ENCODE data around the gene ALPK3. TPM values are rescaled to one million over a fixed set of nuclear protein-coding genes. Genes with fewer than 3 reads are reported as not detected.

ALPK3 gene
- total RNA-seq, 4 donors from 2014 or later = 131 to 406 (median 305) TPM

DNA sequence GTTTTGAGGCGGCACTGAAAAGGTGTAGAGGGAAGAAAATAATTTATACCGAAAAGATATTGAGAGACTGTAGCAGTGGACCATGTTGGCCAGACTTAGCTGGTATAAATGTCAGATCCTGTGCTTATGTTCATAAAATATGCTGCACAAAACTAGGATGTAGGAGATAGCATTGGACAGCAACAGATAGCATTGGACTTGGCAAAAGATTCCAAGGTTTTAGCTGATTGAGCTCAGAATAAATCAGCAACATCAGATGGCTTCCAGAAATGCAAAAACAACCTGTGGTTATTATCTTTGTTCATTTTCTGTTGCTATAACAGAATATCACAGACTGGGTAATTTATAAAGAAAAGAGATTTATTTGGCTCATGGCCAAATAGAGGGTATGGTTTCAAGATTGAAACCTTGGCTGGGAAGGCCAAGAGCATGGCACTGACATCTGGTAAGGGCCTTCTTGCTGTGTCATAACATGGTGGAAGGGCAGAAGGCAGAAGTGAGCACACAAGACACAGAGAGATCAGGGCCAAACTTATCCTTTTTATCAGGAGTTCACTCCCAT is 102.0 kb downstream of the ALPK3 start:
- intact Hi-C loops (cut with DNase I; ENCODE audit: low total_unique reads) (no loop called here), in situ Hi-C loops (cut with MboI; ENCODE audit: low sequenced_read_pairs in 4 of 4) (no loop called here)
- peaks cover 17 to 25% of the 10 kb centered on the region in 2 donors for H3K4me1 ChIP-seq
- H3K9me3 ChIP-seq = no peaks in the 10 kb centered on the region
- DNase-seq (no peak), ATAC-seq (no peak)
- H3K27me3 ChIP-seq = no peaks in the 10 kb centered on the region
- no peak overlapping the region for H3K4me3 ChIP-seq
- no peaks in the 10 kb centered on the region for H3K36me3 ChIP-seq
- H3K27ac ChIP-seq = no peak overlapping the region
- TF ChIP-seq POLR2A (IDR thresholded peaks at IDR 0.05) = no peak
- TF ChIP-seq, protein P1, sequence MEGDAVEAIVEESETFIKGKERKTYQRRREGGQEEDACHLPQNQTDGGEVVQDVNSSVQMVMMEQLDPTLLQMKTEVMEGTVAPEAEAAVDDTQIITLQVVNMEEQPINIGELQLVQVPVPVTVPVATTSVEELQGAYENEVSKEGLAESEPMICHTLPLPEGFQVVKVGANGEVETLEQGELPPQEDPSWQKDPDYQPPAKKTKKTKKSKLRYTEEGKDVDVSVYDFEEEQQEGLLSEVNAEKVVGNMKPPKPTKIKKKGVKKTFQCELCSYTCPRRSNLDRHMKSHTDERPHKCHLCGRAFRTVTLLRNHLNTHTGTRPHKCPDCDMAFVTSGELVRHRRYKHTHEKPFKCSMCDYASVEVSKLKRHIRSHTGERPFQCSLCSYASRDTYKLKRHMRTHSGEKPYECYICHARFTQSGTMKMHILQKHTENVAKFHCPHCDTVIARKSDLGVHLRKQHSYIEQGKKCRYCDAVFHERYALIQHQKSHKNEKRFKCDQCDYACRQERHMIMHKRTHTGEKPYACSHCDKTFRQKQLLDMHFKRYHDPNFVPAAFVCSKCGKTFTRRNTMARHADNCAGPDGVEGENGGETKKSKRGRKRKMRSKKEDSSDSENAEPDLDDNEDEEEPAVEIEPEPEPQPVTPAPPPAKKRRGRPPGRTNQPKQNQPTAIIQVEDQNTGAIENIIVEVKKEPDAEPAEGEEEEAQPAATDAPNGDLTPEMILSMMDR (IDR thresholded peaks at IDR 0.05 in 4 of 5, conservative IDR thresholded peaks at IDR 0.05 in 1 of 5) = no peak

DNA sequence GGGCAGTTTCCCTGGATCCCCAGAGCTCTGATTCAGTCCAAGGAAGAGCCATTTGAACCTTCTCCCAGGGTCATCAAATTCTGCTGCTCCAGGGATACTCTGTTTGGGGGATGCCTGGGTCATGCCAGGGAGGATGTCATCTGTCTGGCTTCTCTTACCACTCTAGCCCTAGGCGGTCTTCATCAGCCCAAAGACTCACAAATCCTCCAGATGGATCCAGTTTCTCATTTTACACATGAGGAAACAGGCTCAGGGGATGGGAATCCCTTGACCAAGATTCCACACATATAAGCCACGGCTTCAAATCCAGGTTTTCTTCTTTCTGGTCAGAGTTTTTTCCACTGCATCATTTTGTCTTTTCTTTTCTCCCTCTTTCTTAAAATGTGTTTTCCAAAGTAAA is 104.0 kb downstream of the ALPK3 start:
- Histone ChIP-seq H3K27ac (no peak overlapping the region), H3K4me3 (no peak overlapping the region), H3K4me1 (peaks cover 16% of the 10 kb centered on the region in 2 donors), H3K9me3 (no peaks in the 10 kb centered on the region), H3K36me3 (no peaks in the 10 kb centered on the region), H3K27me3 (no peaks in the 10 kb centered on the region)
- intact Hi-C loops (cut with DNase I; ENCODE audit: low total_unique reads) (no loop called here), in situ Hi-C loops (cut with MboI; ENCODE audit: low sequenced_read_pairs in 4 of 4) (loop anchor here in 1 of 4 donors (10.0 kb wide), 1 partner anchor 46 kb away; no protein-coding TSS in a partner anchor)
- TF ChIP-seq, protein P1 (IDR thresholded peaks at IDR 0.05 in 4 of 5, conservative IDR thresholded peaks at IDR 0.05 in 1 of 5) = no peak
- TF ChIP-seq POLR2A (IDR thresholded peaks at IDR 0.05) = no peak
- DNase-seq (no peak), ATAC-seq (no peak)

DNA sequence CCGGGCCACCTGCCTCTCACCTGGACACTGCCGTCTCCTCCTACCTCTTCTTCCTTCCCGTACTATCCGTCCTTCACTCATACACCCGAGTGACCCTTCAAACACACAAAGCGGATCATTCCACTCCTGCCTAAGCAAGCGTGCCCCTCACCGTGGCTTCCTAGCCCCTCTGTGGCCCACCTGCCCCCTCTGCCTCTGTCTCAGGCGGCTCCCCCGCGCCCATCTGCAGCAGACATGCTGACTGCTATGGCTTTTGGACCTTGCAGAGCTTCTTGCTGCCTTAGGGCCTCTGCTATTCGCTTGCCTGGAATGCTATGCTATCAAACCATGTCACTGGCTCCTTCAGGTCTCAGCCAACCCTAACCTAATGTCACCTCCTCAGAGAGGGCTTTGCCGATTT is 105.4 kb downstream of the ALPK3 start:
- Histone ChIP-seq H3K27ac (no peak overlapping the region), H3K9me3 (no peaks in the 10 kb centered on the region), H3K27me3 (no peaks in the 10 kb centered on the region), H3K36me3 (no peaks in the 10 kb centered on the region), H3K4me1 (peaks cover 16 to 18% of the 10 kb centered on the region in 2 donors), H3K4me3 (no peak overlapping the region)
- ATAC-seq (no peak), DNase-seq (no peak)
- in situ Hi-C loops (cut with MboI; ENCODE audit: low sequenced_read_pairs in 4 of 4) = loop anchor here in 1 of 4 donors (10.0 kb wide), 1 partner anchor 48 kb away; no protein-coding TSS in a partner anchor
- no peak for TF ChIP-seq POLR2A (IDR thresholded peaks at IDR 0.05)
- TF ChIP-seq, protein P1 (IDR thresholded peaks at IDR 0.05 in 4 of 5, conservative IDR thresholded peaks at IDR 0.05 in 1 of 5) = no peak
- intact Hi-C loops (cut with DNase I; ENCODE audit: low total_unique reads) = no loop called here

Other genes starting within 250 kb of the ALPK3 start
- 10 to 100 TPM in 1 of 4 donors, 1 to 10 TPM in 3; 6.1 to 10.3 (median 8.6) TPM for gene ZSCAN2, start 216.3 kb upstream of the ALPK3 start, total RNA-seq
- 10 to 100 TPM in 3 of 4 donors, 1 to 10 TPM in 1; 6.7 to 11.7 (median 10.3) TPM for gene WDR73, start 163.1 kb upstream of the ALPK3 start, total RNA-seq
- 1 to 10 TPM in 2 of 4 donors, under 1 TPM in 1, not detected in 1; 0.94 to 1.6 (median 1.6) TPM for gene NMB, start 159.2 kb upstream of the ALPK3 start, total RNA-seq
- 100 to 1,000 TPM in 3 of 4 donors, 10 to 100 TPM in 1; 90.2 to 127 (median 118) TPM for gene SEC11A, start 101.2 kb upstream of the ALPK3 start, total RNA-seq
- 10 to 100 TPM; 30.0 to 49.2 (median 33.8) TPM for gene ZNF592, start 68.8 kb upstream of the ALPK3 start, total RNA-seq
- gene SLC28A1, start 67.3 kb downstream of the ALPK3 start, total RNA-seq = under 1 TPM in 1 of 4 donors, not detected in 3; 0.47 TPM
- 10 to 100 TPM in 3 of 4 donors, 1 to 10 TPM in 1; 6.3 to 20.6 (median 13.9) TPM for gene PDE8A, start 164.5 kb downstream of the ALPK3 start, total RNA-seq